Pulmonary artery endothelial cell (primary cell): ENCODE data around the gene NFYC. TPM values are rescaled to one million over a fixed set of nuclear protein-coding genes. Genes with fewer than 3 reads are reported as not detected.

ENCODE experiments used
- DNase-seq: peaks from one replicate; pipeline ENCODE4 v3.0.0-alpha.2; 2011; ENCODE audit warnings: low read depth, low spot score
- total RNA-seq: library from RNA; depleted of rRNA; stranded (reverse); fragments of >200 nt; gene quantifications from 2 replicates; pipeline ENCODE4 v1.2.3, GENCODE V29; 2014

Gene NFYC
- total RNA-seq, 1 donor from 2014 or later: 15.0 TPM

DNA sequence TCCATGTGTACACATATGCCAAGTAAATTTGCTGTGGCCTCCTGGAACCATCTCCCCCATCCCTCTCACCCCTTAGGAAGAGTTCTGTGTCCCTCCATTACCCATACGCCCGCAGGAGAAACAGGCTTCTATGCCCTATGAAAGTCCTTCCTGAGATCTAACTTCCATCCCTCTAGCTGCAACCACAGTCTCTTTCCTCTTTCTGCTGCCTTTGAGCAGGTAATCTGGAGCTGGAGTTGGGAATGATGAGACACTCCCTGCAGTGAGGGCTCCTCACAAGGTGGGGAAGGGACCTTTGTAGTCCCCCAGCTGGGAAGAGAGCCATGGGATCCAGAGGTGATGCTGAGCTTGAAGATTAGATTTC, 90.1 kb downstream of the NFYC start:
- DNase-seq: no peak

DNA sequence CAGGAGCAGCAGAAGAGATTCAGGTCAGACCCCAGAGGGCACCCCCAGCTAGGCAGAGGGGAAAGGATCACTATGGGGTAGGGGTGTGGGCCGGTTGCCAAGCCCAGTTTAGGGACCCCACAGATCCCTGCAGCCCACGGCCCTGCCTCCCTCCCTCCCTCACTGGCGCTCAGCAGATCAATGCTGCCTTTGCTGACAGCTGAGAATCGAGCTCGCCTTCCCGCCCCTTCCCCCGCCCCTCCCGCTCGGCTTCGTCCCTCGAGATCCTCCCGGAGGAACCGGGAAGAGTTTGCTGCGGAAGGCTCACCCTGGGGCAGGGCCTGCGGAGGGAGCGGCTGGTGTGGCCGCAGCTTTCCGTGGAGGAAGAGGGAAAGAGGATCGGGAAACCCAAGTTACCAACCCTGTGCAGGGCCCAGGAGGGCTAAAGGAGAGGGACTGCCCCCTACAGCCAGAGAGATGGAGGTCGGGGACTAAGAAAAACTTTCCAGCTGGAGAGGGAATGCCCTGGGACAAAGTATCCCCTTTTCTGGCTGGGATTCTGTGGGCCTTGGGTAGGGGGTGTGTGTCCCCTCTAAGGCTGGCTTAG, 91.0 kb downstream of the NFYC start:
- DNase-seq: no peak

DNA sequence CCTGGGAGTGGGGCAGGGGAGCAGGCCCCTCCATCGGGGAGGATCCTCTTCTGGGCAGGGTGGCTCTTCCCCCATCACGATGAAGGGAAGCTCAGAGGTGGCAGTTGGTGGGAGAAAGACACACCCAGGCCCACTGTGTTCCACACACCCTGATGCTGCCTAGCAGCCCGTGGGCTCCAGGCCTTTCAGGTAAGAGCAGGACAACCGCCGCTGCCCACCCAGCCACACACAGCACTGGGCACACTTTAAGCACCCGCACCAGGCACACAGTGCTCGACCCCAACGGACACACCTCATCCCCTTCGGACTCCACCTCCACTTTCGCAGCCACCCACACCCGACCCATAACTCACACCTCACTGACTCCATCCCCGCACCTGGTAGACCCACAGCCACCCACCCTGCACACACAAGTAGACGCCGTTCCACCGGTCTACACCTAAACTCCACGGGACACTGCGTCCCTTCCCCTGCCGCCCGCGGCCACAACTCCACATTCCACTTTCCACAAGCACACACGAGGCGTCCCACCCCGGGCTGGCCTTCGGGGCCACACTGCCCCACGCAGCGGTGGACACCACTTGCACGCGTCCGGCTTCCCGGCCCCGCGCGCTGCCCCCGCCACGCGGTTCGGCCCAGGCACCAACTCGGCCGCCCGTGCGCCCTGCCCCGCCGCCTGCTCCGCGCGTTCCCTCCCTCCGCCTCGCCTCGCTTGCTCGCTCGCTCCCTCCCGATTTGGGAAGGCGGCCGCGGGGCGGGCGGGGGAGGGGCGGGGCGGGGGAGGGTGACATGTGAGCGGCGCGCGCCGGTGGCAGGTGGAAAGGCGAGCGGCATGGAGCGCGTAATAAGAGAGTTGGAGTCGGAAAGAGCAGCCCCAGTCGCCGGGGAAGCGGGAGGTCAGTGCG, 91.7 kb downstream of the NFYC start, which contains the start of gene KCNQ4:
KCNQ4 (plus strand) TSS at position 787 of the 905 bp plus-strand sequence. CDS start 307 bp downstream, outside the sequence.
- no peak for DNase-seq

GRCh38 chr1:40784141-40784770, 92.8 kb downstream of the NFYC start:
- no peak for DNase-seq

DNA sequence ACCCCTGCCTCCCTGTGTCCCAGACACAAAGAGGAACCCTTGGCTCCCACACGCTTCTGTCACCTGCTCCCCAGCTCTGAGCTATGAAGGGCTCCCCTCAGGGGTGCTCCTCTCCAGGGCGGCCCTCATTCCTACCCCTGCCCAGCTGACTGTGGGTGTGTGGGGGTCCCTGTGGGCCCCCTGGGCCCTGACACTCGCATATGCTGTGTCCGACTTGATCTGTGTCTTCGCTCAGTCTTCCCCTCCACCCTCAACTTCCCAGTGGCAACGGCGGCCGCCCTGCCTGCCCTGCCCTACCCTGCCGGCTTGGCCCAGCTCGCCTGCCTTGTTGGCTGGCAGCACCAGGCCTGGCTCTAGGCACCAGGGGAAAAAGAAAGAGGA, 93.3 kb downstream of the NFYC start:
- DNase-seq: no peak

GRCh38 chr1:40785446-40785845, 93.9 kb downstream of the NFYC start:
- no peak for DNase-seq

DNA sequence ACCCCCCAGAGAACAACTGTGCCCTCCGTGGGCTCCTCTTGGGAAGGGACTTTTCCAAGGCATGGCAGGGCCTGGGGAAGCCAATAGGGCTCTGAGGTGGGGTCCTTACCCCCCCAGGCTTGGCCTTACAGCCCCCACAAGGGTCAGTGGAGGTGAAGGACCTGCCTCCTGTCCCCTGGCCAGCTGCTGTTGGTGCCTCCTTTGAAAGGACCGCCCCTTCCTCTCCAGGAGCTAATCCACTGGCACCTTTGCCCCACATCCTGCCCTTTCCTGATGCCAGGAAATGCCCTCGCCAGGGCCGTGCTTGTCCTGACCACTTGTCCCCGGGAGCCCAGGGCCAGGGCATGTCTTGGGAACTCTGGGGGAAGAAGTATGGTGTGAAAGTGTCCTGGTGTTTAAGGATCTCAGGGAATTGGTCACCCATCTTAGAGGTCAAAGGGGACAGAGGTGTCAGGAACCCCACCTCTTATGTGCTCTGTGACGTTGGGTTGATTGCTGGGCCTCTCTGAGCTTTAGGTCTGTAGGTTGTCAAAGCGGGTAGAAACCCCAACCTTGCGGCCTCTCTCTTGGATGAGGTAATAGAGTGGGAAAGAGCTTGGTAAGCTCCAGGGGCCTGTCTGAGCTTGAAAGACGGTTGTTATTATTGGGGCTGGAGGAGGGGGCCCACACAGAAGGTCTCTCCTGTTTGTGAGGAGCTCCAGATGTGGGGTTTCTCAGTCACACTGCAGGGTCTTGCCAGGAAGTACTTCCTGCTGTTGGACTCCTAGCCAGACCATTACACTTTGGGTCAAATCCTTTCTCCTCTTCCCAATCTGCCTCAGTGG, 94.9 kb downstream of the NFYC start:
- no peak for DNase-seq

DNA sequence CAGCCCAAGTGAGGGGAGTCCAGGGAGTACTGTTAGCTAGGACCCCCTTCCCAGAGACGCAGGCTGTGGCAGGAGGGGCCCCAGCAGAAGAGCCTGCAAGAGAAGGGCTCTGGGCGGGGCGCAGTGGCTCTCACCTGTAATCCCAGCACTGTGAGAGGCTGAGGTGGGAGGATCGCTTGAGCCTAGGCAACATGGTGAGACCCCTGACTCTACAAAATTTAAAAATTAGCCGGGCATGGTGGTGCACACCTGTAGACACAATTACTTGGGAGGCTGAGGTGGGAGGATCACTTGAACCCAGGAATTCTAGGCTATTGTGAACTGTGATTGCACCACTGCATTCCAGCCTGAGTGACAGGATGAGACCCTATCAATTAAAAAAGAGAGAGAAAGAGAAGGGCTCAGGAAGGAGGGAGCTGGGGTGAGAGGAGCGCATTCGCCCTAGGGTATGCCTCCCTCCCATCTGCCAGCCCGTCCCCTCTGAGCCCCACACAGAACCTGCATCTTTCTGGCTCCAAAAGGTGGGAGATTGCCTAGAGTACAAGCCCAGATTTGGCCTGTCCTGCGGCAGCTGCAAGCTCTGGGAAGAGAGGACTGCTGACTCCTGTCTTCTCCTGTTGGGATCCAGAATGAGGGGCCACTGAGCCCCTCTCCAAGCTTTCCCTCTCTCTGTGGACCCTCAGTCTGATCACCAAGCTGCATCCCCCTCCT, 95.6 kb downstream of the NFYC start:
- no peak for DNase-seq

GRCh38 chr1:40787737-40788560, 96.4 kb downstream of the NFYC start:
- DNase-seq: no peak

GRCh38 chr1:40788561-40789341, 97.2 kb downstream of the NFYC start:
- no peak for DNase-seq

DNA sequence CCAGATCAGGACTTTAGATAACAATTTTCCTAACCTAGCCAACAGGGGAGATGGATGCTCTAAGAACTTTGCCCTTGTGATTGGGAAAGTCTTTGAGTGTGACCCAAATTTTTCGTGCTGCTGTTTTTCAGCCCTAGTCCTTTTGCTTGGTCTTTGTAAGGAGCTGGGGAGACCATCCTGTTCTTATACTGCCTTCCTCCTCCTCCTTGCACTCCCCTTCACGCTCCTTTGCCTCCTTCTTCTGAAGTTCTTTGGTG, 97.8 kb downstream of the NFYC start:
- DNase-seq: no peak

GRCh38 chr1:40789661-40790430, 98.3 kb downstream of the NFYC start:
- DNase-seq: no peak

DNA sequence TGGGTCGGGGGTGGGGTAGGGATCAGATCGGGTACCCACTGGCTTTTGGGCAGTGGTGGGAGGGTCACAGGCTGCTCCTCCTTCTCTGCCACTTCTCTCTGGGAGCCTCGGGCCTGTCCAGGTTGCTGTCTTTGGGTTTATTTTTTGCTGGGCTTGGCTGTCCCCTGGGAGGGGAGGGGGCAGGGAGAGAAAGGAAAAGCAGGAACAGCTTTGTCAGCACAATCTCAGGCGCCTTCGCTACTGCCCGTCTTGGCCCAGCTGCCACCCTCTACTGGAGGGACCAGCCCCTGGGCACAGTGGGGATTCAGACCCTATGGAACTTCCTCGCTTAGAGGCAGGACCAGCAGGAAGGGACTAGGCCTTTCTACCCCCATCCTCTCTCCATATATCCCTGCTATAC, 100.5 kb downstream of the NFYC start:
- DNase-seq: no peak

DNA sequence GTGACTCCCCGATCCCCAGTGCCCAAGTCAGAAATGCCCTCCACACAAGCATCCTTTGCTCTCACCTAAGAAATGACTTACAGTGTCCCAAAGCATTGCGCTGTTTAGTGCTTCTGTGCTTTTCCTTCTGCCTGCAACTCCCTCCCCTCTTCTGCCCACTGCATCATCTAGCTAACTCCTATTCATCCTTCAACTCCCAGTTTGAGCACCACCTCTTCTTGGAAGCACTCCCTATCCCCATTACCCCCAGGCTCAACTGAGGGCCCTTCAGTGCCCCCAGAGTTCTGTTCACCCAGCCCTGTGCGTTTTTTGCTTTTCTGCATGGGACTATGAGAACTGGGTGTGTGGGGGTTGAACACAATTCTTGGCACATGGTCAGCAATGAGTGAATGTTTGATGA, 102.1 kb downstream of the NFYC start:
- no peak for DNase-seq

DNA sequence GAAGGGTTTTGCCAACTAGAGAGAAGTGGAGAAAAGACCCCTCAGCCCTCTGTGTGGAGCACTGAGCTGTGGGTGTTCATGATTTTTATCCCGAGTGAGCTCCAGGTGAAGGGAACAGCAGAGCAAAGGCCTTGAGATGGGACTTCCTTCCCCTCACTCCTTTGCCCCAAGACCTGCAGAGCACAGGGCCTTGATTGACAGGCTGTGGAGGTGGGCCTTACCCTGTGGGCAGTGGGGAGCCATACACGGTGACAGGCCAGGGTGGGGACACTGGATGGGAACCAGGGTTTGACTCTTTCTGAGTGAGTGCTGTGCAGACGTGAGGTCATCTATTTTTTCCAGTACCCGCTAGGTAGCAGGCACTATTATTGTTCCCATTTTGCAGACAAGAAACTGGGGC, 102.5 kb downstream of the NFYC start:
- DNase-seq: no peak

- no peak for DNase-seq
Measured at GRCh38 chr1:40794974-40795715, 103.6 kb downstream of the NFYC start.

- DNase-seq: no peak
Measured at GRCh38 chr1:40795811-40796586, 104.5 kb downstream of the NFYC start.
